PFSK-1 (cell line): Measurements from ENCODE around the gene OAF.

ENCODE experiments used
- FOXP2 ChIP-seq: optimal IDR thresholded peaks from 2 replicates; pipeline ENCODE3; 2011; ENCODE audit warnings: borderline replicate concordance, control low read depth, inconsistent platforms; ENCODE audit not compliant: insufficient read depth; ENCODE audit errors: extremely low read length, extremely low read depth
- POLR2AphosphoS5 ChIP-seq: IDR thresholded peaks from 2 replicates; pipeline ENCODE4 v1.6.1; 2012; ENCODE audit warnings: low read depth, mild to moderate bottlenecking, control low read depth, low read length, moderate library complexity
- REST ChIP-seq, 2 experiments: IDR thresholded peaks; 2 replicates each; pipeline versions ENCODE4 v1.6.1 to v1.8.0; 2011 to 2012; ENCODE audit warnings: low read depth in 2 of 2, low read length in 2 of 2, control low read depth in 1 of 2, inconsistent platforms in 1 of 2, mild to moderate bottlenecking in 1 of 2, moderate library complexity in 1 of 2; ENCODE audit not compliant: insufficient read depth in 1 of 2
- SIN3A ChIP-seq: IDR thresholded peaks from 2 replicates; pipeline ENCODE4 v1.6.1; 2012; ENCODE audit warnings: mild to moderate bottlenecking, low read length, moderate library complexity, borderline replicate concordance; ENCODE audit not compliant: insufficient read depth
- TAF1 ChIP-seq: IDR thresholded peaks from 2 replicates; pipeline ENCODE4 v1.6.1; 2012; ENCODE audit warnings: low read length, control low read depth, borderline replicate concordance; ENCODE audit not compliant: insufficient read depth

Gene OAF

DNA sequence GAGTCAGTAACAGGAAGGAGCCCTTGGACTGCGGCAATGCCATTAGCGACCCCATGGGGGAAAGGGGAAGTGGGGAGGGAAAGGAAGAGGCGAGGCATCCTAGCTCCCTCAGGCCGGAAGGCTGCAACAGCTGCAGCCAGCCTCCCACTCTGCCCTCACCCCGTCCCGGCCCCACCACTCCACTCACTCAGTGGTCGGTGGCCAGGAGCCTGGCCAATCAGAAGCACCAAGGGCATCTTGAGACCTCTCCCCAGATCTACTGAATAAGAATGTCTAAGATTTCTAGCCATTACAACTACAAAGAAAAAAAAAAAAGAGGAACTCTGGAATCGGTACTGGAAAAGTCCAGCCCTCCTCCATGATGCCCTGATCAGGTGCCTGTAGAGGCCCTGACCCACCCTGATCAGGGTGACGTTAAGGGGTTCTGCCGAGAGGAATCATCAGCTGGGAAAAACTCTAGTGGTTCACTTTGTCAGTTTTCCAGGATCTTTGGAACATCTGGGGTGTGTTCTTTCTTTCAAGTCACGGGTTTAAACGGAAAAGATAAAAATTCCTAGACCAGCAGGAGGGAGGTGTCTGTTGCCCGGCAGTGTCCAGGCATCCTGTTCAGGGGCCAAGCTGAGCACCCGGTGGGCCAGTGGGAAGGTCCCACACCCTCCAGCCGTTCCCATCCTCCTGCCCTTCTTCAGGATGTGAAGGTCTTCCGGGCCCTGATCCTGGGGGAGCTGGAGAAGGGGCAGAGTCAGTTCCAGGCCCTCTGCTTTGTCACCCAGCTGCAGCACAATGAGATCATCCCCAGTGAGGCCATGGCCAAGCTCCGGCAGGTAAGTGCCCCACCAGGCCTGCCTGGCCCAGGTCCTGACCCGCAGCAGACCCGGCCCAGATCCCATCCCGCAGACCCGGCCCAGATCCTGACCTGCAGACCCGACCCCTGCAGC lies 14.4 kb downstream of the OAF start:
- TF ChIP-seq FOXP2 (peak; percentile 37), POLR2AphosphoS5 (no peak), SIN3A (no peak)

- no peak for TF ChIP-seq FOXP2
- TF ChIP-seq REST (IDR thresholded peaks at IDR 0.05; ENCODE audit: insufficient read depth in 1 of 2, low read depth in 2 of 2, low read length in 2 of 2) = no peak
- no peak for TF ChIP-seq POLR2AphosphoS5
- no peak for TF ChIP-seq TAF1
- TF ChIP-seq SIN3A = no peak
These were observed 15.4 kb downstream of the OAF start for GRCh38 chr11:120226242-120226641.

GRCh38 chr11:120226714-120227113 lies 15.9 kb downstream of the OAF start:
- TF ChIP-seq TAF1 (no peak), SIN3A (no peak), FOXP2 (no peak), POLR2AphosphoS5 (no peak), REST (IDR thresholded peaks at IDR 0.05; ENCODE audit: insufficient read depth in 1 of 2, low read depth in 2 of 2, low read length in 2 of 2) (no peak)

DNA sequence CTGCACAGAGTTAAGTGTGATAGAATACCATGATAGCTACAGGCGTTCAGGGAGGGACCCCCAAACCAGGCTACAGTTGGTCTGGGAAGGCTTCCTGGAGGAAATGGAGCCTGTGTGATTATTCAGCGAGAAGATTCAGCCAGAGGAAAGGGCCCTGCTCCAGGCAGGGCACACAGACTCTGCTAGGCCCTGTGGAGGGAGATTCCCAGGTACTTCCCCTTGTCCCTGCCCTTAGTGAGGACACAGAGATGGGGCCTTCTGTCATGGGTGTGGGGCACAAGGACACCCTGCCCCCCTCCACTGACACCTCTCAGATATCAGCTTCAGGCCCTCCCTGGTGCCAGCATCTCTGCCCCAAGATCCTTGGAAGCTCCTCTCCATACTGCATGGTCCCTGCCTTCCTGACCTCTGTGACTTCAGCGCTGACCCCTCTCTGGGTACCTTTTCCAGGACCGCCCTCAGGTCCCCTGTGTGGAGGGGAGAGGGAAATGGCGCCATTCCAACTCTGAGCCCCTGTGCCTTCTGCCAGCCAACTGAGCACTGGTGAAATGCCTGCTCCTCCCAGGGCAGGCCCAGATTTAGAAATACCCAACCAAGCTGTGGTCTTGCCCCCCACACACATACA lies 16.5 kb downstream of the OAF start:
- TF ChIP-seq TAF1 (no peak), POLR2AphosphoS5 (no peak), REST (IDR thresholded peaks at IDR 0.05; ENCODE audit: insufficient read depth in 1 of 2, low read depth in 2 of 2, low read length in 2 of 2) (no peak), SIN3A (no peak)

DNA sequence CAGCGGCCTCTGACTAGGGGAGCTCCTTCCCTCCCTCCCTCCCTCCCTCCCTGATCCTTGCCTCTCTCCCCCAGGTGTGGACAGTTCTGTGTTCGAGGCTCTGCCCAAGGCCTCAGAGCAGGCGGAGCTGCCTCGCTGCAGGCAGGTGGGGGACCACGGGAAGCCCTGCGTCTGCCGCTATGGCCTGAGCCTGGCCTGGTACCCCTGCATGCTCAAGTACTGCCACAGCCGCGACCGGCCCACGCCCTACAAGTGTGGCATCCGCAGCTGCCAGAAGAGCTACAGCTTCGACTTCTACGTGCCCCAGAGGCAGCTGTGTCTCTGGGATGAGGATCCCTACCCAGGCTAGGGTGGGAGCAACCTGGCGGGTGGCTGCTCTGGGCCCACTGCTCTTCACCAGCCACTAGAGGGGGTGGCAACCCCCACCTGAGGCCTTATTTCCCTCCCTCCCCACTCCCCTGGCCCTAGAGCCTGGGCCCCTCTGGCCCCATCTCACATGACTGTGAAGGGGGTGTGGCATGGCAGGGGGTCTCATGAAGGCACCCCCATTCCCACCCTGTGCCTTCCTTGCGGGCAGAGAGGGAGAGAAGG lies 18.1 kb downstream of the OAF start:
- TF ChIP-seq REST (IDR thresholded peaks at IDR 0.05; ENCODE audit: insufficient read depth in 1 of 2, low read depth in 2 of 2, low read length in 2 of 2) = no peak
- no peak for TF ChIP-seq POLR2AphosphoS5
- no peak for TF ChIP-seq SIN3A
- TF ChIP-seq TAF1 = no peak
- no peak for TF ChIP-seq FOXP2
